ENCODE measurements around the gene CGRRF1. TPM values are rescaled to one million over a fixed set of nuclear protein-coding genes. Genes with fewer than 3 reads are reported as not detected.
A peak's percentile ranks its signal among the peaks of the same experiment; 100 is the strongest.

CGRRF1 gene
- 6.5 and 17.3 TPM in 2 replicates for total RNA-seq (2014; rRNA removed; shearing (Covaris generic))

- Histone ChIP-seq H3K4me3 (peak within 1 kb of the TSS; percentile 58), H3K27me3 (replicated peaks) (no peaks in the 10 kb centered on the region), H3K36me3 (no peaks in the 10 kb centered on the region; the same call in 1 of the 2 replicates), H3K4me1 (replicated peaks) (peaks cover 8% of the 10 kb centered on the region), H3K9me3 (replicated peaks) (no peaks in the 10 kb centered on the region), H3K27ac (no peak within 1 kb of the TSS)
- peak; percentile 95 to 97 for DNase-seq (ENCODE audit: low read depth in 1 of 2, low spot score in 2 of 2)
Observed at GRCh38 chr14:54509546-54510501, at the start of gene CGRRF1. Gene CGRRF1 (plus strand): TSS chr14:54509906. CDS start chr14:54509960, 54 bp downstream.

GRCh38 chr14:54462048-54462447 lies 47.7 kb upstream of the CGRRF1 start:
- H3K36me3 ChIP-seq: no peaks in the 10 kb centered on the region
- H3K27ac ChIP-seq: no peak overlapping the region
- H3K27me3 ChIP-seq (replicated peaks): no peaks in the 10 kb centered on the region
- H3K4me3 ChIP-seq: no peak overlapping the region
- H3K4me1 ChIP-seq (replicated peaks): no peaks in the 10 kb centered on the region
- peaks cover 6% of the 10 kb centered on the region for H3K9me3 ChIP-seq (replicated peaks)
- no peak for DNase-seq (ENCODE audit: low read depth in 1 of 2, low spot score in 2 of 2)

- Histone ChIP-seq H3K36me3 (no peaks in the 10 kb centered on the region), H3K4me3 (no peak overlapping the region), H3K4me1 (replicated peaks) (no peaks in the 10 kb centered on the region), H3K27ac (no peak overlapping the region), H3K27me3 (replicated peaks) (no peaks in the 10 kb centered on the region), H3K9me3 (replicated peaks) (no peaks in the 10 kb centered on the region; the same call in 1 of the 2 replicates)
- DNase-seq (ENCODE audit: low read depth in 1 of 2, low spot score in 2 of 2): no peak
Observed at GRCh38 chr14:54465654-54466053, 44.1 kb upstream of the CGRRF1 start.

- no peaks in the 10 kb centered on the region for H3K4me1 ChIP-seq (replicated peaks)
- no peaks in the 10 kb centered on the region; the same call in 1 of the 2 replicates for H3K9me3 ChIP-seq (replicated peaks)
Observed at GRCh38 chr14:54467280-54467679, 42.4 kb upstream of the CGRRF1 start.

GRCh38 chr14:54470701-54471100 lies 39.0 kb upstream of the CGRRF1 start:
- Histone ChIP-seq H3K4me1 (replicated peaks) (no peaks in the 10 kb centered on the region), H3K27ac (no peak overlapping the region), H3K27me3 (replicated peaks) (no peaks in the 10 kb centered on the region), H3K36me3 (no peaks in the 10 kb centered on the region; the same call in 1 of the 2 replicates), H3K4me3 (no peak overlapping the region), H3K9me3 (replicated peaks) (no peaks in the 10 kb centered on the region; the same call in 1 of the 2 replicates)
- DNase-seq (ENCODE audit: low read depth in 1 of 2, low spot score in 2 of 2): no peak

More at GRCh38 chr14:54467280-54467679, 42.4 kb upstream of the CGRRF1 start:
- no peaks in the 10 kb centered on the region for H3K36me3 ChIP-seq
- no peak overlapping the region for H3K4me3 ChIP-seq
- no peak overlapping the region for H3K27ac ChIP-seq
- DNase-seq (ENCODE audit: low read depth in 1 of 2, low spot score in 2 of 2): no peak
- no peaks in the 10 kb centered on the region for H3K27me3 ChIP-seq (replicated peaks)

GRCh38 chr14:54471641-54472040 lies 38.1 kb upstream of the CGRRF1 start:
- Histone ChIP-seq H3K9me3 (replicated peaks) (no peaks in the 10 kb centered on the region; the same call in 1 of the 2 replicates), H3K4me1 (replicated peaks) (no peaks in the 10 kb centered on the region), H3K27me3 (replicated peaks) (no peaks in the 10 kb centered on the region), H3K27ac (no peak overlapping the region), H3K36me3 (no peaks in the 10 kb centered on the region; the same call in 1 of the 2 replicates), H3K4me3 (no peak overlapping the region)
- DNase-seq (ENCODE audit: low read depth in 1 of 2, low spot score in 2 of 2): no peak

- H3K27me3 ChIP-seq (replicated peaks): no peaks in the 10 kb centered on the region
- no peak overlapping the region for H3K27ac ChIP-seq
- no peaks in the 10 kb centered on the region; the same call in 1 of the 2 replicates for H3K36me3 ChIP-seq
- H3K4me3 ChIP-seq: no peak overlapping the region
- H3K9me3 ChIP-seq (replicated peaks): no peaks in the 10 kb centered on the region; the same call in 1 of the 2 replicates
- no peak for DNase-seq (ENCODE audit: low read depth in 1 of 2, low spot score in 2 of 2)
- H3K4me1 ChIP-seq (replicated peaks): no peaks in the 10 kb centered on the region
Observed at GRCh38 chr14:54472315-54472714, 37.4 kb upstream of the CGRRF1 start.

GRCh38 chr14:54474232-54474793 lies 35.4 kb upstream of the CGRRF1 start:
- no peak for DNase-seq (ENCODE audit: low read depth in 1 of 2, low spot score in 2 of 2)
- Histone ChIP-seq H3K27me3 (replicated peaks) (no peaks in the 10 kb centered on the region), H3K4me1 (replicated peaks) (no peaks in the 10 kb centered on the region), H3K36me3 (peaks cover 8% of the 10 kb centered on the region), H3K9me3 (replicated peaks) (no peaks in the 10 kb centered on the region), H3K27ac (no peak overlapping the region), H3K4me3 (no peak overlapping the region)

- Histone ChIP-seq H3K9me3 (replicated peaks) (no peaks in the 10 kb centered on the region), H3K36me3 (peaks cover 13% of the 10 kb centered on the region), H3K27me3 (replicated peaks) (no peaks in the 10 kb centered on the region), H3K4me1 (replicated peaks) (no peaks in the 10 kb centered on the region), H3K27ac (no peak overlapping the region), H3K4me3 (no peak overlapping the region)
- DNase-seq (ENCODE audit: low read depth in 1 of 2, low spot score in 2 of 2): no peak
Observed at GRCh38 chr14:54475187-54475899, 34.4 kb upstream of the CGRRF1 start.

- no peak for DNase-seq (ENCODE audit: low read depth in 1 of 2, low spot score in 2 of 2)
- Histone ChIP-seq H3K4me1 (replicated peaks) (no peaks in the 10 kb centered on the region), H3K9me3 (replicated peaks) (no peaks in the 10 kb centered on the region), H3K36me3 (peaks cover 18% of the 10 kb centered on the region), H3K27ac (no peak overlapping the region), H3K27me3 (replicated peaks) (no peaks in the 10 kb centered on the region), H3K4me3 (no peak overlapping the region)
Observed at GRCh38 chr14:54475911-54476310, 33.8 kb upstream of the CGRRF1 start.

- Histone ChIP-seq H3K36me3 (peaks cover 43% of the 10 kb centered on the region), H3K27ac (no peak overlapping the region), H3K4me3 (no peak overlapping the region), H3K4me1 (replicated peaks) (no peaks in the 10 kb centered on the region), H3K9me3 (replicated peaks) (no peaks in the 10 kb centered on the region), H3K27me3 (replicated peaks) (no peaks in the 10 kb centered on the region)
- DNase-seq (ENCODE audit: low read depth in 1 of 2, low spot score in 2 of 2): no peak
Observed at GRCh38 chr14:54478636-54479215, 31.0 kb upstream of the CGRRF1 start.

GRCh38 chr14:54480830-54481562 lies 28.7 kb upstream of the CGRRF1 start:
- H3K4me3 ChIP-seq: no peak overlapping the region
- H3K27ac ChIP-seq: no peak overlapping the region
- H3K9me3 ChIP-seq (replicated peaks): no peaks in the 10 kb centered on the region
- no peak for DNase-seq (ENCODE audit: low read depth in 1 of 2, low spot score in 2 of 2)
- no peaks in the 10 kb centered on the region for H3K27me3 ChIP-seq (replicated peaks)
- H3K36me3 ChIP-seq: peaks cover 43% of the 10 kb centered on the region
- H3K4me1 ChIP-seq (replicated peaks): no peaks in the 10 kb centered on the region

- no peak for DNase-seq (ENCODE audit: low read depth in 1 of 2, low spot score in 2 of 2)
Observed at GRCh38 chr14:54481695-54482094, 28.0 kb upstream of the CGRRF1 start.

More at GRCh38 chr14:54481695-54482094, 28.0 kb upstream of the CGRRF1 start:
- Histone ChIP-seq H3K4me3 (no peak overlapping the region), H3K9me3 (replicated peaks) (no peaks in the 10 kb centered on the region), H3K36me3 (peaks cover 43% of the 10 kb centered on the region), H3K27me3 (replicated peaks) (no peaks in the 10 kb centered on the region), H3K27ac (no peak overlapping the region), H3K4me1 (replicated peaks) (no peaks in the 10 kb centered on the region)

Data from SJSA1 (cell line).